SU-DHL-6 (cell line): ENCODE results near the gene HLA-A.

Source experiments
- H2AFZ ChIP-seq: fragments of 200-600 bp; sonication (generic); 2 replicates; pipeline ENCODE4 v1.6.1; 2014; ENCODE audit warnings: low read depth, mild to moderate bottlenecking, moderate library complexity, mixed read lengths, antibody characterized with exemption, low read length; ENCODE audit not compliant: severe bottlenecking
- H3F3A ChIP-seq: fragments of 200-600 bp; shearing (Covaris generic); 2 replicates; pipeline ENCODE4 v1.6.0; 2016; ENCODE audit warnings: antibody characterized with exemption, mild to moderate bottlenecking; ENCODE audit not compliant: insufficient read depth
- H3K27ac ChIP-seq: fragments of 200-600 bp; sonication (generic); 2 replicates; pipeline ENCODE4 v1.5.1; 2016; ENCODE audit warnings: low read depth, mild to moderate bottlenecking, low read length, moderate library complexity, mixed read lengths
- H3K27me3 ChIP-seq: fragments of 200-600 bp; sonication (generic), shearing (Covaris generic); 2 replicates; pipeline ENCODE4 v1.6.0; 2014; ENCODE audit warnings: mild to moderate bottlenecking, low read length
- H3K36me3 ChIP-seq: fragments of 200-600 bp; sonication (generic); 2 replicates; pipeline ENCODE4 v1.6.1; 2014; ENCODE audit warnings: mild to moderate bottlenecking, low read length, mixed read lengths
- H3K4me2 ChIP-seq: fragments of 300-600, 200-600 bp; shearing (Covaris generic), sonication (generic); 2 replicates; pipeline ENCODE4 v1.6.0; 2014; ENCODE audit warnings: low read length, low read depth, mild to moderate bottlenecking; ENCODE audit not compliant: poor library complexity, severe bottlenecking
- H3K4me3 ChIP-seq: fragments of 200-600 bp; sonication (generic); 2 replicates; pipeline ENCODE4 v1.5.1; 2014; ENCODE audit warnings: antibody characterized with exemption, low read length, mild to moderate bottlenecking, mixed read lengths; ENCODE audit not compliant: insufficient read depth, poor library complexity, severe bottlenecking
- H3K79me2 ChIP-seq: fragments of 200-600 bp; sonication (generic); 2 replicates; pipeline ENCODE4 v1.6.1; 2014; ENCODE audit warnings: mild to moderate bottlenecking, low read length, moderate library complexity; ENCODE audit not compliant: insufficient read depth
- H3K9ac ChIP-seq: fragments of 200-600 bp; sonication (generic); 2 replicates; pipeline ENCODE4 v1.7.0; 2014; ENCODE audit warnings: mild to moderate bottlenecking, low read length
- H3K9me2 ChIP-seq: fragments of 200-600 bp; sonication (generic); replicated peaks from 2 replicates; pipeline ENCODE4 v1.6.1; 2014; ENCODE audit warnings: low read length; ENCODE audit not compliant: insufficient read depth
- H3K9me3 ChIP-seq: fragments of 200-600 bp; sonication (generic); 2 replicates; pipeline ENCODE4 v1.6.1; 2014; ENCODE audit warnings: low read length, mixed read lengths; ENCODE audit not compliant: insufficient read depth
- H4K20me1 ChIP-seq: fragments of 200-600 bp; sonication (generic); 2 replicates; pipeline ENCODE4 v1.6.1; 2014; ENCODE audit warnings: low read depth, mild to moderate bottlenecking, antibody characterized with exemption, low read length, moderate library complexity, mixed read lengths
- EZH2phosphoT487 ChIP-seq: fragments of 200-600 bp; sonication (generic), shearing (Covaris generic); conservative IDR thresholded peaks from 2 replicates; pipeline ENCODE4 v1.6.1; 2018; ENCODE audit warnings: mild to moderate bottlenecking, antibody characterized with exemption, low read length, moderate library complexity, mixed read lengths
- TF ChIP-seq, protein P1 (sequence below): fragments of 200-600 bp; sonication (generic); IDR thresholded peaks from one replicate; pipeline ENCODE4 v1.5.1; 2017; ENCODE audit warnings: antibody characterized with exemption, mild to moderate bottlenecking, low read length, moderate library complexity; ENCODE audit not compliant: insufficient read depth, poor library complexity, severe bottlenecking

Gene HLA-A

DNA sequence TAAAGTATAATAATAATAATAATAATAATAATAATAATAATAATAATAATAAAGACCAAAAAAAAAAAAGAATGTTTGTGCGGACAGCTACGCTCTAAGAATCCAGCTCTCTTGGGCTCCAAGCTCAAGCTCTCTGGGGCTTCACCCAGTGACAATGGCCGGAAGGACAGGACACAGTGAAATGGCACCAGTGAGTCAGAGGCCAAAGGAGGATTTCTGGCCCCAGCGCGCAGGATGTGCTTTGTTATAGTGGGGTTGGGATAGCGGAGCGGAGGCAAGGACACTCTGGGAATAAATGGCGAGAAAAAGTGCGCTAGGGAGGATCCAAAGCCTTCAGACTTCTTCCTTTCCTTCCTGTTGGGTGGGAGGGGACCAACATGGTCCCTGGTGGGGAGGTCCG, 38.2 kb downstream of the HLA-A start:
- Histone ChIP-seq H3K79me2 (no peaks in the 10 kb centered on the region), H4K20me1 (no peaks in the 10 kb centered on the region), H3K9me3 (no peaks in the 10 kb centered on the region), H3K9ac (no peak overlapping the region), H3K4me3 (no peak overlapping the region), H3K36me3 (no peaks in the 10 kb centered on the region), H3K27me3 (no peaks in the 10 kb centered on the region), H2AFZ (no peak overlapping the region), H3K27ac (no peak overlapping the region), H3F3A (no peaks in the 10 kb centered on the region), H3K4me2 (no peak overlapping the region), H3K9me2 (no peaks in the 10 kb centered on the region)
- no peak for TF ChIP-seq EZH2phosphoT487
- TF ChIP-seq, protein P1, sequence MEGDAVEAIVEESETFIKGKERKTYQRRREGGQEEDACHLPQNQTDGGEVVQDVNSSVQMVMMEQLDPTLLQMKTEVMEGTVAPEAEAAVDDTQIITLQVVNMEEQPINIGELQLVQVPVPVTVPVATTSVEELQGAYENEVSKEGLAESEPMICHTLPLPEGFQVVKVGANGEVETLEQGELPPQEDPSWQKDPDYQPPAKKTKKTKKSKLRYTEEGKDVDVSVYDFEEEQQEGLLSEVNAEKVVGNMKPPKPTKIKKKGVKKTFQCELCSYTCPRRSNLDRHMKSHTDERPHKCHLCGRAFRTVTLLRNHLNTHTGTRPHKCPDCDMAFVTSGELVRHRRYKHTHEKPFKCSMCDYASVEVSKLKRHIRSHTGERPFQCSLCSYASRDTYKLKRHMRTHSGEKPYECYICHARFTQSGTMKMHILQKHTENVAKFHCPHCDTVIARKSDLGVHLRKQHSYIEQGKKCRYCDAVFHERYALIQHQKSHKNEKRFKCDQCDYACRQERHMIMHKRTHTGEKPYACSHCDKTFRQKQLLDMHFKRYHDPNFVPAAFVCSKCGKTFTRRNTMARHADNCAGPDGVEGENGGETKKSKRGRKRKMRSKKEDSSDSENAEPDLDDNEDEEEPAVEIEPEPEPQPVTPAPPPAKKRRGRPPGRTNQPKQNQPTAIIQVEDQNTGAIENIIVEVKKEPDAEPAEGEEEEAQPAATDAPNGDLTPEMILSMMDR = no peak

DNA sequence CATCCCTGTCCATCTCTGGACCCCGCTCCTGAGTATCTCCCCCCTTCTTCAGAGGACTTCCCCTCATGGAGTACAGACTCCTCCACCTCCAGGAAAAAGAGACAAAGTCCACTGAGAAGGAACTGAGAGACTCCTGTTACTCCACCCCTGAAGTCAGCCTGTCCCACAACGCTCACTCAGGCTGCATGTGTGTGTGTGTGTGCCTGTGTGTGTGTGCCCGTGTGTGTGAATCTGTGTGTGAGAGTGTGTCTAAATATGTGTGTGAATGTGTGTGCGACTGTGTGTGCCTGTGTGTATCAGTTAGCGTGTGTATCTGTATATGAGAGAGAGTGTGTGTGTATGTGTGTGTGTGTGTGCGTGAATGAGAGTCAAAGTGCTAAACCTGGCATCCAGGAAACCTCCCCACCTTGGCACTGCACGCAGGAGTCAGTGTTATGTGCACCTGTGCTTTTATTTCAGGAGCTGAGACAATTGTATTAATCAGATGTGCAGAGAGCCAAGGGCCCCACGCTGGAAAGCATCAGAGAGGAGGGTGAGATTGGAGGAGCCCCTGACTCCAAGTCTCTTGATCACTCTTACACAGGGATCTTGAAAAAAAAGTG, 39.0 kb downstream of the HLA-A start:
- Histone ChIP-seq H3K36me3 (no peaks in the 10 kb centered on the region), H4K20me1 (no peaks in the 10 kb centered on the region), H3K4me2 (no peak overlapping the region), H2AFZ (no peak overlapping the region), H3K9me2 (no peaks in the 10 kb centered on the region), H3K9me3 (no peaks in the 10 kb centered on the region), H3K79me2 (no peaks in the 10 kb centered on the region), H3F3A (no peaks in the 10 kb centered on the region), H3K9ac (no peak overlapping the region), H3K27ac (no peak overlapping the region), H3K27me3 (no peaks in the 10 kb centered on the region), H3K4me3 (no peak overlapping the region)
- TF ChIP-seq, protein P1 = no peak
- TF ChIP-seq EZH2phosphoT487 = 0 out of 2 replicates have a peak, but pooled peaks have one; percentile 38

DNA sequence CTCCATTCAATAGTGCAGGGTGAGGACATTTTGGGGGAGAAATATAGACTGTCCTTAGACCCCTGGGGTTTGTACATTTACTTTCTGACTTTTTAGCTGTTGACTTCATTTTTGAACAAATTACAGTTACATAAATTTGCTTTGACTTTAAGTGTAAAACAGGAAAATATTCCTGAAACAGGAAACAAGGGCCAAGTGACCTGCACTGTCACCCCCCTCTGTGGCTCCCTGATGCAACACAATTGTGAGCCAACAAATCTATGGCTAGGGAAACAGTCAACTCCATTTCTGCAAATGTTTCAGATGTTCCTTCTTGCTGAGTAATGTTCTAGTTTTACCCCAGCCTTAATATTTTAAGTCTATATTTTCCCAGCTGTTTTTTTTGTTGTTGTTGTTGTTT, 39.8 kb downstream of the HLA-A start:
- Histone ChIP-seq H3K27me3 (no peaks in the 10 kb centered on the region), H3K9ac (no peak overlapping the region), H3K9me3 (no peaks in the 10 kb centered on the region), H3K36me3 (no peaks in the 10 kb centered on the region), H3K4me3 (no peak overlapping the region), H3F3A (no peaks in the 10 kb centered on the region), H2AFZ (no peak overlapping the region), H4K20me1 (no peaks in the 10 kb centered on the region), H3K27ac (no peak overlapping the region), H3K9me2 (no peaks in the 10 kb centered on the region), H3K79me2 (no peaks in the 10 kb centered on the region), H3K4me2 (no peak overlapping the region)
- no peak for TF ChIP-seq EZH2phosphoT487
- TF ChIP-seq, protein P1 = no peak
